HG03460 (cell line): ENCODE data around the gene P2RX5.
A peak's percentile ranks its signal among the peaks of the same experiment; 100 is the strongest.

Experiments used
- ATAC-seq: cut with Tn5 transposase; IDR thresholded peaks from one replicate; pipeline ENCODE4 v1.9.1; 2021; ENCODE audit not compliant: unreplicated experiment

The P2RX5 gene

DNA sequence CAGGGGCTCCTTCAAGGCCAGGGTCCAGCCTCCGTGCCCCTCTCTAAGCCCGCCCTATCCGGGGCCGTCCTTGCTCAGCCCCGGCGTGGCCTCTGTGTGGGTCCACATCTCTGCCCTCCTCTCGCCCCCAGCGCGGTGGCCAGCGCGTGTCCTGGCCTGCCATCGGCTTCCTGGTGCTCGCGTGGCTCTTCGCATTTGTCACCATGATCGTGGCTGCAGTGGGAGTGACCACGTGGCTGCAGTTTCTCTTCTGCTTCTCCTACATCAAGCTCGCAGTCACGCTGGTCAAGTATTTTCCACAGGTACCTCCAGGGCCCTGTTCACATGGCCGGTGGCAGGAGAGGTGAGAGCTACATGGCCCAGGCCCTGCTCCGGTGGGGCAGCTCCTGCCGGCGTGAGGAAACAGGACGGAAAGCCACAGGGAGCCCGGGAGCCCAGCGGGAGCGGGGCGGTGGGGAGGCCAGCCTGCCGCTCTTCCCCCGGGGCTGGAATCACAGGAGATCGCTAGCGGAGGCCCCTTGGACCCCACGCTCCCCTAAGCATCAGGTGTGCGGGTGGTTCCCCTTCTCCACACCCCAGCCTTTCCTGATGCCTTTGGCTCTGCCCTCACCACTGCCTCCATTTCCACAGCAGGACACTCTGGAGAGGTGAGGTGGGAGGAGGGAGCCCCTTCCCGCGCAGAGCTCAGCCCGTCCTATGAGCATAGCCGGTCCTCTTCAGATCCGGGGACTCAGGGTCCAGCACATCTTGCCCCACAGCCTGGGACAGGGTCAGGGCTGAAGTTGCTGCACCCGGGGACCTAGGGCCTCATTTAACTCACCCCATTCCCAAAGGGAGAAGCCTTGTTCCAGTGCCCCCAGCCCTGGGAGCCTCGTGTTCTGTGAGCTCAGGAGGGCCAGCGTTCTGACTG, 37.8 kb downstream of the P2RX5 start:
- no peak for ATAC-seq

- no peak for ATAC-seq
These were observed 38.4 kb downstream of the P2RX5 start for GRCh38 chr17:3657588-3657869.

GRCh38 chr17:3656755-3657587, 39.0 kb downstream of the P2RX5 start:
- ATAC-seq, result no peak

DNA sequence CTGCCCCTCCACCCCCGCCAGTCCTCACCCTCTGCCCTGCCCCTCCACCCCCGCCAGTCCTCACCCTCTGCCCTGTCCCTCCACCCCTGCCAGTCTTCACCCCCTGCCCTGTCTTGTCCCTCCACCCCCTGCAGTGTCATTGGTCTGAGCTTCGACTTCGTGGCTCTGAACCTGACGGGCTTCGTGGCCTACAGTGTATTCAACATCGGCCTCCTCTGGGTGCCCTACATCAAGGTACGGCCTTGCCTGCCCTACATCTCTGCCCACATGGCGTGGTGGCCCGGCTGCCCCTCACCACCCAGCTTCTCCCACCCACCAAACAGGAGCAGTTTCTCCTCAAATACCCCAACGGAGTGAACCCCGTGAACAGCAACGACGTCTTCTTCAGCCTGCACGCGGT, 39.6 kb downstream of the P2RX5 start:
- no peak for ATAC-seq

DNA sequence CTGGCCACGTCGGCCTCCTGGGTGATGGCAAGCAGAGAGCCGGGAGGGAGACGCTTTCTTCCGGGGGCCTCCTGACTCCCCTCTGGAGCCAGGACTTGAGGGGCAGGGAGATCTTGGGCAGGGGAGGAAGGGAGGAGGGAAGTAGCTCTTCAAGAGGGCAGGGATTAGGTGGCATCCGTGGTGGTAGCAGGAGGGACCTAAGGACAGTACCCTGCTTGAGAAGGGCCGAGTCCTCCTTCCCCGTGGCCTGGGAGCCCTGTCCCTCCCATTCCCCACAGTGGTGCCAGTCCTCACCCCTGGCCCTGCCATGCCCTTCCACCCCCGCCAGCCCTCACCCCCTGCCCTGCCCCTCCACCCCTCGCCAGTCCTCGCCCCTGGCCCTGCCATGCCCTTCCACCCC, 40.2 kb downstream of the P2RX5 start:
- ATAC-seq, result no peak

- ATAC-seq, result no peak
These were observed 48.0 kb downstream of the P2RX5 start for GRCh38 chr17:3647769-3648555.

- no peak for ATAC-seq
These were observed 48.7 kb downstream of the P2RX5 start for GRCh38 chr17:3647251-3647650.

GRCh38 chr17:3645310-3645709, 50.6 kb downstream of the P2RX5 start:
- no peak for ATAC-seq

- no peak for ATAC-seq
These were observed 52.0 kb downstream of the P2RX5 start for GRCh38 chr17:3643889-3644349.

DNA sequence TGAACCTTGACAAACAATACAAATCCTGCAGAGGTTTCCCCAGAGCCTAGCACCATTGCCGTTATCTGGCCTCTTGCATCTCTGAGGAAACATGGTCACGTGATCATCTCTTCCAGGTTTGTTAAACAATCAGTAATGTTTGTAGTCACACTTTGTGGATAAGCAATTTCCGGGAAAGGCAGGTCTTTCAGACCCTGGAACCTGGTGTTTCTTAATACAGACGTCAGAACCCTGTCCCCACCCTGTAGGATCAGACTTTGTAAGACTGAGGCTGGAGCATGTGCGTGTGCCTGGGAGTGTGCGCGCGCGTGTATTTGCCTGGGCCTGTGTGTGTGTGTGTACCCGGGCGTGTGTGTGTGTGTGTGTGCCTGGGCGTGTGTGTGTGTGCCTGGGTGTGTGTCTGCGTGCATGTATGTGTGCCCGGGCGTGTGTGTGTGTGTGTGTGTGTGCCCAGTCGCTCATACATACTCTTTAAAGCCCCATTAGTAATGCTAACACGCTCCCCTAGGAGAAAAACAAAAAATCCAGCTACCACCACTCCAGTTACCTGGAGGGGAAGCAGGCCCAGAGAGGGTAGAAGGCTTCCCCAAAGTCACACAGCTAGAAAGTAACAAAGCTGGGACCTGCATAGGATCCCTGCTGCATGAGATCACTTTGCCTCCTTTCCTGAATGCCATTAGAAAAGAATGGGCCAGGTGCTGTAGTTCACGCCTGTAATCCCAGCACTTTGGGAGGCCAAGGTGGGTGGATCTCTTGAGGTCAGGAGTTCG, 54.1 kb downstream of the P2RX5 start:
- ATAC-seq, result no peak

GRCh38 chr17:3641014-3641413, 54.9 kb downstream of the P2RX5 start:
- no peak for ATAC-seq

GRCh38 chr17:3639981-3640596, 55.9 kb downstream of the P2RX5 start:
- no peak for ATAC-seq

- ATAC-seq, result peak; percentile 24
These were observed 59.0 kb downstream of the P2RX5 start for GRCh38 chr17:3636908-3637373.

- ATAC-seq, result peak; percentile 91
These were observed 59.6 kb downstream of the P2RX5 start, which contains the start of the genes CTNS and SHPK for GRCh38 chr17:3636154-3636907. Gene CTNS (plus strand): TSS chr17:3636760. CDS start chr17:3640207, 3,447 bp downstream. Gene SHPK (minus strand): TSS chr17:3636250. CDS start chr17:3636219, 31 bp downstream.

GRCh38 chr17:3635474-3636153, 60.3 kb downstream of the P2RX5 start:
- ATAC-seq, result no peak

GRCh38 chr17:3632287-3632686, 63.7 kb downstream of the P2RX5 start:
- ATAC-seq, result no peak

GRCh38 chr17:3630781-3631180, 65.2 kb downstream of the P2RX5 start:
- no peak for ATAC-seq

GRCh38 chr17:3627769-3628167, 68.2 kb downstream of the P2RX5 start:
- ATAC-seq, result no peak
